H9 (cell line): Measurements from ENCODE around the gene MIOS. TPM values are rescaled to one million over a fixed set of nuclear protein-coding genes. Genes with fewer than 3 reads are reported as not detected.

Source experiments
- DNase-seq: peaks from one replicate; pipeline ENCODE4 v3.0.0-alpha.2; 2017
- H2AFZ ChIP-seq: one replicate; pipeline ENCODE4 v1.6.1; 2013; ENCODE audit warnings: mild to moderate bottlenecking, low read length, control low read depth, moderate library complexity
- H2AK5ac ChIP-seq: 2 replicates; pipeline ENCODE4 v1.6.1; 2013; ENCODE audit warnings: low read length, control low read depth, mixed read lengths; ENCODE audit not compliant: insufficient read length
- H2BK120ac ChIP-seq: one replicate; pipeline ENCODE4 v1.6.1; 2013; ENCODE audit warnings: low read depth, mild to moderate bottlenecking, low read length, control low read depth, inconsistent platforms; ENCODE audit not compliant: poor library complexity, severe bottlenecking
- H2BK12ac ChIP-seq: 2 replicates; pipeline ENCODE4 v1.6.1; 2013; ENCODE audit warnings: low read length, control low read depth, mixed read lengths, low read depth; ENCODE audit not compliant: insufficient read length
- H2BK15ac ChIP-seq: 2 replicates; pipeline ENCODE4 v1.6.1; 2013; ENCODE audit warnings: low read depth, low read length, control low read depth
- H2BK20ac ChIP-seq: one replicate; pipeline ENCODE4 v1.6.1; 2013; ENCODE audit warnings: low read depth, mild to moderate bottlenecking, low read length, control low read depth, inconsistent platforms; ENCODE audit not compliant: poor library complexity, severe bottlenecking
- H2BK5ac ChIP-seq: 2 replicates; pipeline ENCODE4 v1.6.1; 2013; ENCODE audit warnings: low read length, control low read depth, mixed read lengths; ENCODE audit not compliant: insufficient read length
- H3K14ac ChIP-seq: 2 replicates; pipeline ENCODE4 v1.6.1; 2013; ENCODE audit warnings: low read length, control low read depth; ENCODE audit not compliant: insufficient read depth
- H3K18ac ChIP-seq: 2 replicates; pipeline ENCODE4 v1.6.1; 2013; ENCODE audit warnings: low read depth, mild to moderate bottlenecking, mixed read lengths, low read length, control low read depth; ENCODE audit not compliant: insufficient read length
- H3K23ac ChIP-seq: 2 replicates; pipeline ENCODE4 v1.6.1; 2013; ENCODE audit warnings: low read length, control low read depth, mixed read lengths, low read depth; ENCODE audit not compliant: insufficient read length
- H3K23me2 ChIP-seq: 2 replicates; pipeline ENCODE4 v1.6.1; 2013; ENCODE audit warnings: low read depth, mild to moderate bottlenecking, mixed read lengths, low read length, control low read depth; ENCODE audit not compliant: insufficient read length, poor library complexity, severe bottlenecking
- H3K27ac ChIP-seq: 2 replicates; pipeline ENCODE4 v1.5.1; 2013; ENCODE audit warnings: low read length, control low read depth, mixed read lengths, low read depth; ENCODE audit not compliant: insufficient read length
- H3K27me3 ChIP-seq: 2 replicates; pipeline ENCODE4 v1.6.1; 2013; ENCODE audit warnings: low read length, control low read depth, inconsistent platforms; ENCODE audit not compliant: insufficient read depth
- H3K4ac ChIP-seq: 2 replicates; pipeline ENCODE4 v1.6.1; 2013; ENCODE audit warnings: low read depth, mild to moderate bottlenecking, control low read depth, inconsistent platforms, low read length, moderate library complexity
- H3K4me1 ChIP-seq: 2 replicates; pipeline ENCODE4 v1.6.1; 2013; ENCODE audit warnings: low read length, control low read depth, inconsistent platforms; ENCODE audit not compliant: insufficient read depth
- H3K4me2 ChIP-seq: 2 replicates; pipeline ENCODE4 v1.6.1; 2013; ENCODE audit warnings: low read length, control low read depth, mixed read lengths; ENCODE audit not compliant: insufficient read length, insufficient read depth
- H3K56ac ChIP-seq: 2 replicates; pipeline ENCODE4 v1.6.1; 2013; ENCODE audit warnings: low read depth, mild to moderate bottlenecking, mixed read lengths, low read length, control low read depth; ENCODE audit not compliant: insufficient read length
- H3K79me1 ChIP-seq: 2 replicates; pipeline ENCODE4 v1.6.1; 2013; ENCODE audit warnings: low read depth, mild to moderate bottlenecking, moderate library complexity, low read length, control low read depth, inconsistent platforms; ENCODE audit not compliant: insufficient read depth, poor library complexity, severe bottlenecking
- H3K79me2 ChIP-seq: 2 replicates; pipeline ENCODE4 v1.6.1; 2013; ENCODE audit warnings: low read length, control low read depth, inconsistent platforms; ENCODE audit not compliant: insufficient read depth
- H3K9ac ChIP-seq: 2 replicates; pipeline ENCODE4 v1.6.1; 2013; ENCODE audit warnings: low read length, control low read depth, mixed read lengths; ENCODE audit not compliant: insufficient read length; ENCODE audit errors: extremely low read depth
- H3K9me3 ChIP-seq: one replicate; pipeline ENCODE4 v1.6.1; 2013; ENCODE audit warnings: low read depth, low read length, inconsistent platforms; ENCODE audit not compliant: control insufficient read depth
- H3T11ph ChIP-seq: one replicate; pipeline ENCODE4 v1.6.1; 2013; ENCODE audit warnings: mild to moderate bottlenecking, low read length, control low read depth, inconsistent platforms
- H4K20me1 ChIP-seq: one replicate; pipeline ENCODE4 v1.6.1; 2013; ENCODE audit not compliant: control insufficient read depth, insufficient read length, insufficient read depth
- H4K5ac ChIP-seq: 2 replicates; pipeline ENCODE4 v1.6.1; 2013; ENCODE audit warnings: low read depth, mild to moderate bottlenecking, mixed read lengths, low read length, control low read depth; ENCODE audit not compliant: insufficient read length
- H4K8ac ChIP-seq: replicated peaks from 2 replicates; pipeline ENCODE4 v1.6.1; 2013; ENCODE audit warnings: low read length, control low read depth, mixed read lengths, low read depth; ENCODE audit not compliant: insufficient read length
- H4K91ac ChIP-seq: 2 replicates; pipeline ENCODE4 v1.6.1; 2013; ENCODE audit warnings: low read depth, mild to moderate bottlenecking, moderate library complexity, mixed read lengths, low read length, control low read depth; ENCODE audit not compliant: insufficient read length
- H3K27ac Mint-ChIP-seq, 3 experiments: 2 replicates in 2 of 3; 3 replicates in 1 of 3; pipeline ENCODE4 v1.8.0; 2020 to 2021; ENCODE audit warnings: mixed read lengths in 3 of 3, mild to moderate bottlenecking in 1 of 3, moderate library complexity in 1 of 3
- H3K27me3 Mint-ChIP-seq: 2 replicates; pipeline ENCODE4 v1.8.0; 2021; ENCODE audit warnings: low read depth, mild to moderate bottlenecking, moderate library complexity, mixed read lengths
- H3K36me3 Mint-ChIP-seq, 3 experiments: 2 replicates in 2 of 3; 3 replicates in 1 of 3; pipeline ENCODE4 v1.8.0; 2020 to 2021; ENCODE audit warnings: low read depth in 3 of 3, mixed read lengths in 3 of 3; ENCODE audit not compliant: insufficient read depth in 1 of 3
- H3K4me1 Mint-ChIP-seq, 2 experiments: 2 replicates each; pipeline ENCODE4 v1.8.0; 2020; ENCODE audit warnings: mixed read lengths in 2 of 2
- H3K4me3 Mint-ChIP-seq, 2 experiments: 2 replicates in 1 of 2; 3 replicates in 1 of 2; pipeline ENCODE4 v1.8.0; 2020 to 2021; ENCODE audit warnings: mild to moderate bottlenecking in 2 of 2, mixed read lengths in 2 of 2, moderate library complexity in 1 of 2
- H3K9me3 Mint-ChIP-seq, 2 experiments: 2 replicates in 1 of 2; 3 replicates in 1 of 2; pipeline ENCODE4 v1.8.0; 2020; ENCODE audit warnings: mild to moderate bottlenecking in 2 of 2, mixed read lengths in 2 of 2, moderate library complexity in 1 of 2
- WGBS: extraction: QIAGEN DNeasy Blood & Tissue Kit; methylation state at CpG from one replicate; pipeline ENCODE4 v1.1.7; 2013; ENCODE audit warnings: missing lambda C conversion rate, low lambda C conversion rate, mixed read lengths; ENCODE audit not compliant: insufficient read length; ENCODE audit errors: extremely low coverage; 5-methylcytosine and 5-hydroxymethylcytosine counted together
- total RNA-seq: library from RNA; stranded (reverse); gene quantifications from 2 replicates; pipeline ENCODE4 v1.2.1, GENCODE V29; 2021
- TF ChIP-seq, protein P1 (sequence below): fragments of 200-600 bp; sonication (generic); conservative IDR thresholded peaks from 3 replicates; pipeline ENCODE4 v1.8.0; 2021; ENCODE audit warnings: antibody characterized with exemption, mild to moderate bottlenecking

The MIOS gene
- total RNA-seq, 1 experiment from 2014 or later = 46.4 TPM

- Histone ChIP-seq H2BK120ac (no peak overlapping the region), H4K91ac (no peak overlapping the region), H4K20me1 (no peaks in the 10 kb centered on the region), H3K9me3 (no peaks in the 10 kb centered on the region), H3K23ac (no peak overlapping the region), H3K4me2 (no peak overlapping the region), H3K9ac (no peak overlapping the region), H3K18ac (no peak overlapping the region), H3K27me3 (no peaks in the 10 kb centered on the region), H3K4ac (no peak overlapping the region), H3K27ac (no peak overlapping the region), H3T11ph (no peak overlapping the region), H2AFZ (no peak overlapping the region), H3K14ac (no peak overlapping the region), H2BK15ac (no peak overlapping the region), H2AK5ac (no peak overlapping the region), H3K79me2 (no peaks in the 10 kb centered on the region), H3K23me2 (no peaks in the 10 kb centered on the region), H2BK12ac (no peak overlapping the region), H3K4me1 (no peaks in the 10 kb centered on the region), H4K5ac (no peak overlapping the region), H3K79me1 (no peaks in the 10 kb centered on the region), H3K56ac (no peak overlapping the region), H4K8ac (no peak overlapping the region), H2BK5ac (no peak overlapping the region), H2BK20ac (no peak overlapping the region)
- Mint-ChIP-seq H3K9me3 (peaks cover 0 to 1% of the 10 kb centered on the region in 2 experiments; a peak in 1 of 5 replicates), H3K27ac (no peak overlapping the region), H3K27me3 (no peaks in the 10 kb centered on the region), H3K4me1 (no peaks in the 10 kb centered on the region), H3K4me3 (no peak overlapping the region), H3K36me3 (peaks cover 2 to 18% (median 6%) of the 10 kb centered on the region in 3 experiments; a peak in 5 of 7 replicates)
- no CpG with 5 or more reads among the region's 3 CpGs for WGBS
- DNase-seq = no peak
- TF ChIP-seq, protein P1, sequence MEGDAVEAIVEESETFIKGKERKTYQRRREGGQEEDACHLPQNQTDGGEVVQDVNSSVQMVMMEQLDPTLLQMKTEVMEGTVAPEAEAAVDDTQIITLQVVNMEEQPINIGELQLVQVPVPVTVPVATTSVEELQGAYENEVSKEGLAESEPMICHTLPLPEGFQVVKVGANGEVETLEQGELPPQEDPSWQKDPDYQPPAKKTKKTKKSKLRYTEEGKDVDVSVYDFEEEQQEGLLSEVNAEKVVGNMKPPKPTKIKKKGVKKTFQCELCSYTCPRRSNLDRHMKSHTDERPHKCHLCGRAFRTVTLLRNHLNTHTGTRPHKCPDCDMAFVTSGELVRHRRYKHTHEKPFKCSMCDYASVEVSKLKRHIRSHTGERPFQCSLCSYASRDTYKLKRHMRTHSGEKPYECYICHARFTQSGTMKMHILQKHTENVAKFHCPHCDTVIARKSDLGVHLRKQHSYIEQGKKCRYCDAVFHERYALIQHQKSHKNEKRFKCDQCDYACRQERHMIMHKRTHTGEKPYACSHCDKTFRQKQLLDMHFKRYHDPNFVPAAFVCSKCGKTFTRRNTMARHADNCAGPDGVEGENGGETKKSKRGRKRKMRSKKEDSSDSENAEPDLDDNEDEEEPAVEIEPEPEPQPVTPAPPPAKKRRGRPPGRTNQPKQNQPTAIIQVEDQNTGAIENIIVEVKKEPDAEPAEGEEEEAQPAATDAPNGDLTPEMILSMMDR = no peak
Measured at GRCh38 chr7:7607010-7607409, 40.3 kb downstream of the MIOS start.
